Smooth muscle cell of the brain vasculature (primary cell): ENCODE data around the gene DGKK.

Source experiments
- DNase-seq: peaks from one replicate; pipeline ENCODE4 v3.0.0-alpha.2; 2012; ENCODE audit warnings: low read depth, low spot score

DGKK gene

GRCh38 chrX:50470103-50471031 lies at the start of gene DGKK:
Gene DGKK, minus strand, starts transcription at chrX:50470825. Its CDS starts 147 bp downstream, at chrX:50470678.
- no peak for DNase-seq

GRCh38 chrX:50514811-50515210 lies 44.2 kb upstream of the DGKK start:
- DNase-seq = no peak

GRCh38 chrX:50497114-50497513 lies 26.5 kb upstream of the DGKK start:
- no peak for DNase-seq

GRCh38 chrX:50495616-50496015 lies 25.0 kb upstream of the DGKK start:
- DNase-seq = no peak

- no peak for DNase-seq
Measured at GRCh38 chrX:50492720-50493119, 22.1 kb upstream of the DGKK start.

GRCh38 chrX:50484662-50485061 lies 14.0 kb upstream of the DGKK start:
- no peak for DNase-seq

GRCh38 chrX:50483283-50483682 lies 12.7 kb upstream of the DGKK start:
- DNase-seq = no peak

- no peak for DNase-seq
Measured at GRCh38 chrX:50475208-50475607, 4.6 kb upstream of the DGKK start.

GRCh38 chrX:50471390-50471789 lies 765 bp upstream of the DGKK start:
- DNase-seq = no peak

- DNase-seq = no peak
Measured at GRCh38 chrX:50469206-50469605, 1.4 kb downstream of the DGKK start.

GRCh38 chrX:50459615-50460014 lies 11.0 kb downstream of the DGKK start:
- DNase-seq = no peak

GRCh38 chrX:50458483-50458882 lies 12.1 kb downstream of the DGKK start:
- DNase-seq = no peak

- DNase-seq = no peak
Measured at GRCh38 chrX:50456712-50457484, 13.7 kb downstream of the DGKK start.

- DNase-seq = no peak
Measured at GRCh38 chrX:50452782-50453181, 17.8 kb downstream of the DGKK start.

GRCh38 chrX:50450324-50450723 lies 20.3 kb downstream of the DGKK start:
- no peak for DNase-seq

GRCh38 chrX:50448565-50448964 lies 22.1 kb downstream of the DGKK start:
- no peak for DNase-seq

- no peak for DNase-seq
Measured at GRCh38 chrX:50447535-50447934, 23.1 kb downstream of the DGKK start.

- DNase-seq = no peak
Measured at GRCh38 chrX:50442426-50443116, 28.1 kb downstream of the DGKK start.

GRCh38 chrX:50436797-50437196 lies 33.8 kb downstream of the DGKK start:
- no peak for DNase-seq

- DNase-seq = no peak
Measured at GRCh38 chrX:50432829-50433289, 37.8 kb downstream of the DGKK start.

GRCh38 chrX:50431623-50432022 lies 39.0 kb downstream of the DGKK start:
- DNase-seq = no peak
